Cerebellar nuclear complex (tissue), 1 donor: ENCODE results near the gene NDUFB11.
"Not testable (repeated sequence)": the region's sequence is repeated elsewhere in the genome, so short reads cannot be mapped to it uniquely, and the experiment has no call there.

Source experiments
- DNase-seq, 2 experiments: peaks; one replicate each; lab custom pipeline; 2025; lab: John Stamatoyannopoulos, UW

NDUFB11 gene

GRCh38 chrX:47146936-47147859, 2.7 kb upstream of the NDUFB11 start:
- DNase-seq = no peak

GRCh38 chrX:47146121-47146935, 1.8 kb upstream of the NDUFB11 start:
- DNase-seq = no peak

- DNase-seq = no peak
Observed at GRCh38 chrX:47145395-47146120, 1.1 kb upstream of the NDUFB11 start.

- DNase-seq = no peak
Observed at GRCh38 chrX:47143894-47144625, 442 bp downstream of the NDUFB11 start.

- DNase-seq = no peak
Observed at GRCh38 chrX:47138171-47138570, 6.3 kb downstream of the NDUFB11 start.

GRCh38 chrX:47135650-47136049, 8.9 kb downstream of the NDUFB11 start:
- not testable (repeated sequence) for DNase-seq

- DNase-seq = no peak
Observed at GRCh38 chrX:47133493-47133892, 11.0 kb downstream of the NDUFB11 start.

GRCh38 chrX:47129899-47130358, 14.6 kb downstream of the NDUFB11 start:
- DNase-seq = no peak

- peak; percentile 63 to 72 for DNase-seq
Observed at GRCh38 chrX:47129157-47129898, 15.2 kb downstream of the NDUFB11 start.

GRCh38 chrX:47124466-47124865, 20.0 kb downstream of the NDUFB11 start:
- not testable (repeated sequence) for DNase-seq

GRCh38 chrX:47116551-47117110, 27.9 kb downstream of the NDUFB11 start:
- DNase-seq = not testable (repeated sequence)

GRCh38 chrX:47112316-47112954, 32.1 kb downstream of the NDUFB11 start:
- DNase-seq = no peak

- not testable (repeated sequence) for DNase-seq
Observed at GRCh38 chrX:47110936-47111615, 33.4 kb downstream of the NDUFB11 start.

GRCh38 chrX:47101206-47101605, 43.3 kb downstream of the NDUFB11 start:
- no peak for DNase-seq

- DNase-seq = no peak
Observed at GRCh38 chrX:47098338-47099094, 46.0 kb downstream of the NDUFB11 start.

GRCh38 chrX:47097018-47097417, 47.5 kb downstream of the NDUFB11 start:
- no peak for DNase-seq

- no peak for DNase-seq
Observed at GRCh38 chrX:47093860-47094259, 50.6 kb downstream of the NDUFB11 start.

- no peak for DNase-seq
Observed at GRCh38 chrX:47093248-47093647, 51.3 kb downstream of the NDUFB11 start.
